HG02870 (cell line): ENCODE measurements around the gene ABI3BP.

ENCODE experiments used
- ATAC-seq: cut with Tn5 transposase; IDR thresholded peaks from one replicate; pipeline ENCODE4 v1.9.1; 2021; ENCODE audit warnings: mild to moderate bottlenecking, moderate library complexity; ENCODE audit not compliant: unreplicated experiment

Gene ABI3BP

GRCh38 chr3:100941451-100941850 is 51.8 kb downstream of the ABI3BP start:
- no peak for ATAC-seq

- ATAC-seq, result no peak
Measured at GRCh38 chr3:100941041-100941440, 52.2 kb downstream of the ABI3BP start.

- no peak for ATAC-seq
Measured at GRCh38 chr3:100936931-100937330, 56.3 kb downstream of the ABI3BP start.

GRCh38 chr3:100932491-100932890 is 60.7 kb downstream of the ABI3BP start:
- no peak for ATAC-seq

DNA sequence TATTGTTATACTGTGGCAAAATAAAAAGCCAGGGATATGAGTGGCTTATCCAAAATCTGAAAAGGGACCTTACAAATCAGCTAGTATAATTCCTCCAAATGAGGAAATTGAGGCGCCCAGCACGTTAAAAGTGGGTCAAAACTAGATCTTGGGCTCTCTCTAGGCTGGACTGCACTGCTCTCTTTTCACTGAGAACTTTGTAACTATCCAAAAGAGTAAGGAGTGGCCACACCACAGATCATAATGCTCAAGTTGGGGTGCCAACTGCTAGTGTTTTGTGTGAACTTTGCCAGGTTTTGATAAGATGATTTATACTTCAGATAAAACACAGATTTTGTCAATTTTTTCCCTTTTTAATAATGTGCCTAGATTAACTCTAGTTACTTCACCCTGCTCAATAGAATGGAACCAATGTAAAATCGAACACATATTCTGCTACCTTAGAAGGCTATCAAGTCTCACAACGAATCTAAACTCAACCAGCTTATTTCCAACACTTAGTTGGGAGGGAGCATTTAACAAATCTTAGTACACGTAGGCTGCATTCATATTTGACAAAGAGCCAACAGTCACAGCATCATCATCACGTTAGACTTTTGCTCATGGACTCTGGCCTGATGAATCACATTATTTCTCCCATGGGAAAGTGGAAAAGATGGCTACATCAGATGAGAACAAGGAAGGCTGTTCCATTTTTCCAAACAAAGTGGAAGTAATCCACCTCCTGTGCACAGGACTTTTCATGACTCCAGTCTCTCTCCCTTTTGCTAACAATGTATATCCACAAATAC is 64.4 kb downstream of the ABI3BP start:
- ATAC-seq, result no peak

DNA sequence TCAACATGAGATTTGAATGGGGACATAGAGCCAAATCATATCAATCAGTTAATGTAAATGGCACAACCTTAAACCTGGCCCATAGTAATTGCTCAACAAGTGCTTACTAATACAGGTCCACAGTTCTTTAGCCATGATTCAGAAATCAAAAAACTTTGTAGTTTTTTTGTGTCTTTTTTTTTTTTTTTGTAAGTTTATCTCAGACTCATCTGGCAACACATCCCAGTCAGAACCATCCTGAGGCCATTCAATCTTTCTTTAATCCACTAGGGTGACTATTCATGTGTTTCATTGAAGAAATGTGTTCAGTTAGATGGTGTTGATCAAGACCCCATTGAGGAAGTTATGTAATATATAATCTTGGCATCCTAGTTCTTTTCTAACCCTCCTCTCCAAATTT is 65.4 kb downstream of the ABI3BP start:
- no peak for ATAC-seq

- ATAC-seq, result no peak
Measured at GRCh38 chr3:100915706-100916495, 77.3 kb downstream of the ABI3BP start.

DNA sequence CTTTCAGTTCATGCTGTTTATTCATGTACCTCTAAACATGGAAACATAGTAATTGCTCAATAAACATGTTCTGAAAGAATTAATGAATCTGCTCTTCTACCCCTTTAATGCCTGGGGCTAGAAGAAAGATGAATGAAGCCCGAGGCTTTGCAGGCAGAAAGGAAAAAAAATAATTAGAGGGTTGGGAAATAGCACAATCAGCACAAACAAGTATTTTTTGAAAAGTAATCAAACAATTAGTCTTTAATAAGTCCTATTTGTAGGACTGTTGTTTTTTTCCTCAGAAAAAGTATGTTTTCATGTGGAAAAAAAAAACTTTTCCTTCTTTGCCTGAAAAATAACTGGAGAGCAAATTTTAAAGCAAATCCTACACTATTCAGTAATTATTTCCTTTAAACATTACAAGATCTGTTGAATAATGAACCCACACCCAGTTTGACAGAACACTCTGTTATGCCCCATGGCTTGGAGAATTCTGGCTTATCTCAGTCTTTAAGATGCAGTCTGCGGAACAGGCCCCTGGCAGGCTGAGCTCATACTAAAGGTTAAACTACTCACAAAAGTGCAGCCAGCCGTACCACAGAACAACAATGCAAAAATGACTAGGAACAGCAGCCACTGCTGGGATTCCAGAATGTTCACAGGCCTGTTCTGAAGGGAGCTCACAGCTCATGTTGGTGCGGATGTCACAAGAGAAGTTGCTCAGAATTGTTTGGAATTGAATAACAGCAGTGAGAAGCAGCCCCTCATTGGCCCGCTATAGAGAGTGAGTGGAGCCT is 79.2 kb downstream of the ABI3BP start:
- ATAC-seq, result no peak

GRCh38 chr3:100912976-100913545 is 80.2 kb downstream of the ABI3BP start:
- no peak for ATAC-seq

GRCh38 chr3:100912571-100912970 is 80.7 kb downstream of the ABI3BP start:
- ATAC-seq, result no peak

GRCh38 chr3:100911956-100912355 is 81.3 kb downstream of the ABI3BP start:
- ATAC-seq, result no peak

- no peak for ATAC-seq
Measured at GRCh38 chr3:100910986-100911385, 82.2 kb downstream of the ABI3BP start.

GRCh38 chr3:100902572-100902971 is 90.6 kb downstream of the ABI3BP start:
- ATAC-seq, result no peak

DNA sequence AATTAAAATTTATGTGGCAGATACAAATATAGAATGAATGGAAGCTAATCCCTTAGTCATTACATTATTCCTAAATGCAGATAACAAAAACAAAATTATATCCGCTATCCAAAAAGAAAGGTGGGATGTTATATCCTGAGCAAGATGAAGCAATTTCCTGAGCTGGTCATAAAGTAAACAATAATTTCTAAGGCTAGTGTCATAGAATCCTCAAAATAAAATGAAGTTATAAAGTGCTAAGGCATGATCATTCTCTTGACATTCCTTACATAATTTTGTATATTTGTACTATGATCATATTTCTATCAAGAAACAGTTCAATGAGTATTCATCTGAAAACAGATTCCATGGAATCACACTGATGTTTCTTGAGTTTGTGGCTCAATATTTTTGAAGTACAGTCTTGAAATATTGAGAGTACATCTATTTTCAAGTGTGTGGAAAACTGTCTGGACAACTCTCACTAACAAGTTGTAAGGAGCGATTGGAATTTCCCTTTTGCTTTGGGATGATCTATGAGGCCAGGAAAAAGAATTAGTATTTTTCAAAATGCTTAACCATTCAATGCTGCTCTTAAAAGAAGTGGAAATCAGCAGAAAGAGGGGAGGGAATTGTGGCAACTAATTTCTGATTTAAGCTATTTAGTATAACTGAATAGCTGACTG is 92.4 kb downstream of the ABI3BP start:
- no peak for ATAC-seq

- peak; percentile 81 for ATAC-seq
Measured at GRCh38 chr3:100899440-100900091, 93.7 kb downstream of the ABI3BP start.

- ATAC-seq, result no peak
Measured at GRCh38 chr3:100898681-100899080, 94.5 kb downstream of the ABI3BP start.

GRCh38 chr3:100896994-100897393 is 96.2 kb downstream of the ABI3BP start:
- ATAC-seq, result no peak

DNA sequence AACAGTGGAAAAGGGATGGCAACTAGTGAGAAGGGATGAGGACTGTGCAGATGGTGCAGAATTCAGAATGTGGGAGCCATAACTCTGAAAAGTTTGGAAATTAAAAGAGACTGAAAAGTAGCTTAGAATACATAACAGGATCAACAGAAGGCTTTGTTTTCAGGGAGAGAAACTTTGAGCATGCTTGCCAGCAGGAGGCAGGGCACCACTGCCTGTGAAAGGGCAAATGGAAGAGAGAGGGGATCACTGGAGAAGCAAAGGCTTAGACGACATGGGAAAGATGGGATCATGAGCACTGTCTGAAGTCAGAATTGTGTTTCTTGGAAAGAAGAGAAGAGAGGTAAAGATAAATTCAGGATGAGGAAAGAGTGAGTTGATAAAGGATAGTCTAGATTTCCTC is 99.6 kb downstream of the ABI3BP start:
- no peak for ATAC-seq

DNA sequence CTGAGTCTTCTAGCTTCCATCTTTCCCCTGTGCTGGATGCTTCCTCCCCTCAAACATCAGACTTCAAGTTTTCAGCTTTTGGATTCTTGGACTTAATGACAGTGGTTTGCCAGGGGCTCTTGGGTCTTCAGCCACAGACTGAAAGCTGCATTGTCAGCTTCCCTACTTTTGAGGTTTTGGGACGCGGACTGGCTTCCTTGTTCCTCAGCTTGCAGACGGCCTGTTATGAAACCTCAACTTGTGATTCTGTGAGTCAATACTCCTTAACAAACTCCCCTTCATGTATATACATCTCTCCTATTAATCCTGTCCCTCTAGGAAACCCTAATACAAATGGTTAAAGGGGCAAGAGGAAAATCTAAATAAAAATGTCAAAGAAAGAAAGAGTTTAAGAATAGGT is 100.1 kb downstream of the ABI3BP start:
- ATAC-seq, result no peak

GRCh38 chr3:100891827-100892226 is 101.4 kb downstream of the ABI3BP start:
- ATAC-seq, result no peak
